OCI-LY7 (cell line): Measurements from ENCODE around the gene PDC. TPM values are rescaled to one million over a fixed set of nuclear protein-coding genes. Genes with fewer than 3 reads are reported as not detected.
"Not testable (repeated sequence)": the region's sequence is repeated elsewhere in the genome, so short reads cannot be mapped to it uniquely, and the experiment has no call there.

Source experiments
- BruUV-seq: library from RNA; stranded (reverse); fragments of 400-500 nt; replicated peaks from 2 replicates; lab custom pipeline; 2021; lab: Mats Ljungman, UMichigan
- CTCF ChIA-PET: fragments of 300-600 bp; sonication (Branson Sonifier 250); formaldehyde crosslinking; loops from one replicate; lab custom pipeline; 2022; ENCODE audit warnings: antibody characterized with exemption; ENCODE audit not compliant: unreplicated experiment; lab: Charles Lee
- POLR2A ChIA-PET: fragments of 300-600 bp; sonication (Branson Sonifier 250); formaldehyde crosslinking; loops from one replicate; lab custom pipeline; 2022; ENCODE audit warnings: antibody characterized with exemption; lab: Charles Lee
- DNase-seq: peaks from one replicate; pipeline ENCODE4 v3.0.0-alpha.2; 2015; ENCODE audit warnings: low spot score
- H2AFZ ChIP-seq: fragments of 200-600 bp; sonication (generic), shearing (Covaris generic); 2 replicates; pipeline ENCODE4 v1.6.1; 2014; ENCODE audit warnings: mild to moderate bottlenecking, antibody characterized with exemption, low read length, moderate library complexity
- H3K27ac ChIP-seq: fragments of 200-600 bp; sonication (generic); 2 replicates; pipeline ENCODE4 v1.5.1; 2014; ENCODE audit warnings: mixed run types, low read depth, mild to moderate bottlenecking, moderate library complexity, low read length, inconsistent platforms; ENCODE audit not compliant: poor library complexity, severe bottlenecking
- H3K36me3 ChIP-seq: fragments of 200-600 bp; sonication (generic); 2 replicates; pipeline ENCODE4 v1.6.1; 2014; ENCODE audit warnings: mild to moderate bottlenecking, antibody characterized with exemption, low read length, moderate library complexity, mixed read lengths; ENCODE audit not compliant: insufficient read depth
- H3K4me1 ChIP-seq: fragments of 200-600 bp; sonication (generic); 2 replicates; pipeline ENCODE4 v1.5.1; 2014; ENCODE audit warnings: mild to moderate bottlenecking, low read length; ENCODE audit not compliant: insufficient read depth, poor library complexity, severe bottlenecking
- H3K4me2 ChIP-seq: fragments of 200-600 bp; sonication (generic); 2 replicates; pipeline ENCODE4 v1.6.1; 2014; ENCODE audit warnings: mild to moderate bottlenecking, low read length
- H3K4me3 ChIP-seq: fragments of 200-600 bp; sonication (generic); 2 replicates; pipeline ENCODE4 v1.5.1; 2014; ENCODE audit warnings: mild to moderate bottlenecking, low read depth, low read length; ENCODE audit not compliant: poor library complexity, severe bottlenecking
- H3K79me2 ChIP-seq: fragments of 200-600 bp; sonication (generic); 2 replicates; pipeline ENCODE4 v1.6.1; 2016; ENCODE audit warnings: low read depth, mild to moderate bottlenecking, low read length, moderate library complexity, mixed read lengths; ENCODE audit not compliant: insufficient read depth
- H3K9me2 ChIP-seq: fragments of 200-600 bp; sonication (generic); 2 replicates; pipeline ENCODE4 v1.6.1; 2016; ENCODE audit warnings: mild to moderate bottlenecking, low read length, mixed read lengths; ENCODE audit not compliant: insufficient read depth
- H3K9me3 ChIP-seq: fragments of 200-600 bp; sonication (generic); 2 replicates; pipeline ENCODE4 v1.6.1; 2014; ENCODE audit warnings: mild to moderate bottlenecking, mixed run types, low read length, mixed read lengths
- H4K20me1 ChIP-seq: fragments of 200-600 bp; sonication (generic); 2 replicates; pipeline ENCODE4 v1.6.1; 2014; ENCODE audit warnings: mild to moderate bottlenecking, antibody characterized with exemption, low read length, moderate library complexity, mixed read lengths; ENCODE audit not compliant: insufficient read depth
- CTCF ChIP-seq: fragments of 200-600 bp; sonication (generic); conservative IDR thresholded peaks from 2 replicates; pipeline ENCODE4 v1.5.1; 2014; ENCODE audit warnings: mild to moderate bottlenecking, antibody characterized with exemption, low read length, moderate library complexity, mixed read lengths
- EZH2phosphoT487 ChIP-seq: fragments of 200-600 bp; sonication (generic); IDR thresholded peaks from 2 replicates; pipeline ENCODE4 v1.6.1; 2018; ENCODE audit warnings: low read depth, borderline replicate concordance, mild to moderate bottlenecking, mixed run types, antibody characterized with exemption, low read length, moderate library complexity, mixed read lengths
- intact Hi-C: fragments of 100-400 bp; cut with micrococcal nuclease; formaldehyde crosslinking; loops from one replicate; pipeline ENCODE4 v1.10.0; 2022; ENCODE audit not compliant: unreplicated experiment
- total RNA-seq, 2 experiments: library from RNA; depleted of rRNA in 1 of 2; stranded (reverse); fragments of >200 nt in 1 of 2; shearing (Covaris generic) in 1 of 2; gene quantifications; 2 replicates each; pipeline ENCODE4 v1.2.3, GENCODE V29; 2014 to 2022

PDC gene
- total RNA-seq, 2 experiments from 2014 or later, result not detected

GRCh38 chr1:186463511-186463910 is 2.6 kb upstream of the PDC start:
- no peaks in the 10 kb centered on the region for H3K36me3 ChIP-seq
- H3K79me2 ChIP-seq, result no peaks in the 10 kb centered on the region
- no peaks in the 10 kb centered on the region for H3K9me3 ChIP-seq
- DNase-seq, result no peak
- intact Hi-C loops, result no loop called here
- ChIA-PET POLR2A (no interaction called here), CTCF (no interaction called here)
- no TSS peak for BruUV-seq
- H3K27ac ChIP-seq, result no peak overlapping the region
- H3K4me3 ChIP-seq, result no peak overlapping the region
- no peak for TF ChIP-seq EZH2phosphoT487
- TF ChIP-seq CTCF, result no peak
- no peak overlapping the region for H2AFZ ChIP-seq
- no peaks in the 10 kb centered on the region for H3K4me1 ChIP-seq
- no peak overlapping the region for H3K4me2 ChIP-seq
- H4K20me1 ChIP-seq, result no peaks in the 10 kb centered on the region
- no peaks in the 10 kb centered on the region for H3K9me2 ChIP-seq

GRCh38 chr1:186459161-186459560 is 1.8 kb downstream of the PDC start:
- POLR2A ChIA-PET, H3K4me2 ChIP-seq, CTCF ChIA-PET, H3K4me3 ChIP-seq, DNase-seq, H3K79me2 ChIP-seq, H3K9me3 ChIP-seq, H3K36me3 ChIP-seq, intact Hi-C loops, H3K27ac ChIP-seq, BruUV-seq, H4K20me1 ChIP-seq, H3K4me1 ChIP-seq, H2AFZ ChIP-seq, H3K9me2 ChIP-seq: not testable (repeated sequence)

DNA sequence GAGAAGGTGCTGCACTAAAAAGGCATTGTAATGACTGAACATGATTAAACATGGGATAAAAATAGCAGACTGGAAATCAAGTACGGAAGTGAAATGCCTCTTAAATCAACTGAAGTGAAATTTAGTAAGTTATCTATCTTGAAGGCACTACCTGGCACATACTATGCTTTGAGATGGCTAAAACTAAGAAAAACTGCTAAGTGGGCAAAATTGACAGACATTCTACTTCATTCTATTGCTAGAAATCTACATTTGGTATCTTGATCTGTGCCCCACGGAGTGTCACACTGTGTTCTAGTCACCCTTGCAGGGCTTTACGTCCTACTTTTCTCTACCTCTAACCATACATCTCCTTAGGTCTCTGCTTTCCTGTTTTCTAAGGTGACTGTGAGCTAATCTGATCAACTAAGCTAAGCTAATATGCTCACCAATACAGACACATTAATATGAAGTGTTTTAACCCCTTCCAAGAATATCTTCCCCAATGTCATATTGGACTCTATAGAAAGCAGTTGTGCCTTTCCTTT is 4.1 kb downstream of the PDC start:
- Histone ChIP-seq H3K27ac (no peak overlapping the region), H3K4me1 (no peaks in the 10 kb centered on the region), H3K4me3 (no peak overlapping the region), H4K20me1 (no peaks in the 10 kb centered on the region), H3K9me2 (no peaks in the 10 kb centered on the region), H3K36me3 (no peaks in the 10 kb centered on the region), H3K79me2 (no peaks in the 10 kb centered on the region), H3K4me2 (no peak overlapping the region), H2AFZ (no peak overlapping the region), H3K9me3 (no peaks in the 10 kb centered on the region)
- intact Hi-C loops, result no loop called here
- no peak for DNase-seq
- TF ChIP-seq EZH2phosphoT487 (no peak), CTCF (no peak)
- ChIA-PET POLR2A (no interaction called here), CTCF (no interaction called here)
- no TSS peak for BruUV-seq
